ENCODE measurements around the gene TSPAN31.

Gene TSPAN31

GRCh38 chr12:57754411-57755193 lies 9.8 kb downstream of the TSPAN31 start, which contains the start of gene MARCHF9:
Gene MARCHF9, plus strand, starts transcription at chr12:57755103. Its CDS starts 426 bp downstream, at chr12:57755529.
- DNase-seq = peak; percentile 85

DNA sequence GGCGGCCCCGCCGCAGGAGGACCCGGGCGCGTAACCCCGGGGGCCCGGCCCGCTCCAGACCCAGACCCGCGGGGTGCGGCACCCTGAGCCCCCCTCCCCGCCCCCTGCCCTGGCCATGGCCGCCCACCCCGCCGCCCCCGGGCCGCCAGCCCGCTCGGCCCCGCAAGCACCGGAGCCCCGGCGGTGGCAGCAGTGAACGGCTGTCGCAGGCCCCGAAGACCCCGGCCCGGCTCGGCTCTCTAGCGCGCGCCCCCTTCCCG lies 10.3 kb downstream of the TSPAN31 start:
- no peak for DNase-seq

DNA sequence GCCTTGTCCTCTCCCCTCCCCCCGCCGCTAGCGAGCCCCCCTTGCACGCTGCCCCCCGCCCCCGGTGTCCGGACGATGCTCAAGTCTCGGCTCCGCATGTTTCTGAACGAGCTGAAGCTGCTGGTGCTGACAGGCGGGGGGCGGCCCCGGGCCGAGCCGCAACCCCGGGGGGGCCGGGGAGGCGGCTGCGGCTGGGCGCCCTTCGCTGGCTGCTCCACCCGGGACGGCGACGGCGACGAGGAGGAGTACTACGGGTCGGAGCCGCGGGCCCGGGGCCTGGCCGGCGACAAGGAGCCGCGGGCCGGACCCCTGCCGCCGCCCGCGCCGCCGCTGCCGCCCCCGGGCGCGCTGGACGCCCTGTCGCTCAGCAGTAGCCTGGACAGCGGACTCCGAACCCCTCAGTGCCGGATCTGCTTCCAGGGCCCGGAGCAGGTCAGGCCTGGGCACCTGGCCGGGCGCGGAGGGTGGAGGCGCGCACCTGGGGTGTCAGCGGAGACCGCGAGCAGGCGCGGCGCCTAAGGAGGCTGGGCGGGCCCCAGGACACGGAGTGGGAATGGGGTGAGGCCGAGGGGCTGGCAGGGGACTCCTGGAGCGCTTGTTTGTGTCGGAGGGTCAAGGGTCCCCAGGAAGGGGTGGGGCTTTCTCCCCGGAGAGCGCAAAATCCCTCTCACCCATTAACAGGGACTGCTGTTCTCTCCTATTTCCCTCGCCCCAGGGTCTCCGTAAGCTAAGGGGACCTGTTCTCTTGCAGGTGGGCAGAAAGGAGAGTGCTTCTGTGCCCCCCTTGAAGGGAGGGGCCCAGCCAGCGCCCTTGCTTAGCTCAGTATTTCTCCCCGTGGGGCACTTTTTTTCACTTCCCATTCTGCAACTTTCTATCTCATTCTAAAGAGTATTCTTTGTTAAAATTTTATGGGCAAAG lies 10.9 kb downstream of the TSPAN31 start:
- DNase-seq = peak; percentile 21

- peak; percentile 78 for DNase-seq
These were observed 11.8 kb downstream of the TSPAN31 start for GRCh38 chr12:57756406-57757341.

- DNase-seq = no peak
These were observed 12.9 kb downstream of the TSPAN31 start for GRCh38 chr12:57757771-57758170.

GRCh38 chr12:57758552-57759359 lies 13.9 kb downstream of the TSPAN31 start:
- no peak for DNase-seq

GRCh38 chr12:57759360-57759980 lies 14.6 kb downstream of the TSPAN31 start:
- DNase-seq = peak; percentile 54

DNA sequence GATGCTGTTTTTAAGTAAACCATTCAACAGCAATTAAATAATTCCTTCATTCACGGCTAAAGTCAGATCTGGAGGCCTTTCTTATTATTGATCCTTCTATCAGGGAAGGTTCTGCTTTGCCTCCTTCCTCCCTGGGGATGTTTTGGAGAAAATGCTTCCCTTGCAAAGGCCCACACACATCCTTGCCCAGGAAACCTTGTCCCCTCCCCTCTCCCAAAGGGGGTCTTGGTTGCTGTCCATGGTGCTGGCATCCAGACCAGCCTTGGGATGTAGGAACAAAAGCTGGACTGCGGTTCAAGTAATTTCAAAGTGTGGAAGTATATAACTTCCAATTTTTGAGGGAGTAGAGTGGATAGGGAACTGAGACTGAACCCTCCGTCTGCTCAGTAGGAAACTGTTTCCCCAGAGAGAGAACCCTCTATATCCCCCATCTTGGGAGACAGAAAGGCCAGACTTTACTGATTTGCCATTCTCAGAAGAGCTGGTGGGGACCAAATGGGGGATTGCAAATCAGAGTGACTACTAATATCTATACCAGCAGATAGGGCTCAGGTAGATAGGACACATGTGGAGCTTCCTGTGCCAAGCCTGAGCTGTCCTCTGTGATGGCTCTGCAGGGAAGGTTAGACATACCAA lies 15.6 kb downstream of the TSPAN31 start:
- no peak for DNase-seq

- DNase-seq = no peak
These were observed 16.7 kb downstream of the TSPAN31 start for GRCh38 chr12:57761391-57761998.

DNA sequence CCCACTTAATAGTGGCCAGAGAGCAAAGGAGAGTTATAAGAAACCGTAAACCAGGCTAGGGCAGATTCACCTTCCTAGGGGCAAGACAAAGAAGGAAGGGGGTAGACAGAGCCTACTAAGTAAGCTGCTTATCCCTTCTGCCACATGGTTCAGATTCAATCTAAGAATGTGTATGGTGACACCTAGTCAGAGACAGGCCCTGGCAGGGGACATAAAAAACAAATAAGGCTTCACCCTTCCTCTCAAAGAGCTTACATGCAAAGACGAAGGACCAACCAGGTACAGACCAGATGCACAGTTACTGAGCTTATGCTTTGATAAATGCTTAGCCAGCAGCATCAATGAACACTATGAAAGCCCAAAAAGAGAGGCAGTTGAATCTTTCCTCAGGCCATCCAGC lies 17.6 kb downstream of the TSPAN31 start:
- DNase-seq = no peak

DNA sequence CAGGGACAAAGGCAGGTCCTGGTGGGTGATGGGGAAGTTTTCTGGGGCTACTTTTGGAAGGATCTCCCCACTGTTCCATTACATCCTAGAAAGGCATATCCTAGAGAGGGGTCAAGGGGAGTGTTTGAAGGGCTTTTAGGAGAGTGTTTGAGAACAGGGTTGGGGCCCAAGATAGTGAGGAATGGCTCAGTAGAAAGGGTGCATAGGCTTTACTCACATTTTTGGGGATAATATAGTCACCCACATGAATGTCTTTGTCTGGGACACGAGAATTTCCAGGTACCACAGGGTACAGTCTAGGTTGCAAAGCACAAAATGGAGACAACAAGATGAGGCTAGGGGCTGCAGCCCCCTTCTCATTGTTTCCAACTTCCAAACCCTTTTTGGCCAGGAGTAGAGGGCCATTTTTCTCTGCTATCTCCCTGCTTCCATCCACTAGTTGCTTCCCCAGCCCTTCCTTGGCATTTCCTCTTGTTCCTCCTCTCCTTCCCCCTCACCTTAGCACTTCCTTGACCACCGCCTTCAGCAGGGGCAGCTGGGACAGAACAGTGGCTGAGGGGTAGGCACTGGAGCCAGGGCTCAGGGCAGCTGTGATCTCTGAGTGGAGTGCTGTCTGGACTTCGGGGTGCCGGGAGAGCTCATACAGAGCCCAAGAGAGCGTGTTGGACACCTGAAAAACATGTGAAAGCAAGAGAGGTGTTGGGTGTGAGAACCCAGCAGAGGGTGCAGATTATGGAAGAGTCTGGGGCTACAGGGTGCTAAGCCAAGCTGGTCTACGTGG lies 19.2 kb downstream of the TSPAN31 start:
- DNase-seq = no peak

DNA sequence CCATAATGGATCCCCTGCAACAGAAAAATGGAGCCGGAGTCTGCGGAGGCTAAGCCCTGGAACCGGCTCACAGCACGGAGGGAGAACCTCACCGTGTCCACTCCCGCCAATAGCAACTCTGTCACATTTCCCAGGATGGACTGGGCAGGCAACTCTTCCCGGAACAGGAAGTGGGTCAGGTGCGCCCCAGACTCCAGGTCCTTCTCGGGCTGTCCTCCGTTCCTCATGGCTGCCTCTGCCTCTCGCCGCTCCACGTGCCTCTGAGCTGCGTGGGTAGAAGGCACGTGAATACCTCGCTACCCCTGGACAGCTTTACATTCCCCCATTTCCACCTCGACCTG lies 19.8 kb downstream of the TSPAN31 start:
- peak; percentile 48 for DNase-seq

- DNase-seq = peak; percentile 62
These were observed 20.3 kb downstream of the TSPAN31 start for GRCh38 chr12:57765003-57765697.

- no peak for DNase-seq
These were observed 21.0 kb downstream of the TSPAN31 start for GRCh38 chr12:57765698-57766463.

DNA sequence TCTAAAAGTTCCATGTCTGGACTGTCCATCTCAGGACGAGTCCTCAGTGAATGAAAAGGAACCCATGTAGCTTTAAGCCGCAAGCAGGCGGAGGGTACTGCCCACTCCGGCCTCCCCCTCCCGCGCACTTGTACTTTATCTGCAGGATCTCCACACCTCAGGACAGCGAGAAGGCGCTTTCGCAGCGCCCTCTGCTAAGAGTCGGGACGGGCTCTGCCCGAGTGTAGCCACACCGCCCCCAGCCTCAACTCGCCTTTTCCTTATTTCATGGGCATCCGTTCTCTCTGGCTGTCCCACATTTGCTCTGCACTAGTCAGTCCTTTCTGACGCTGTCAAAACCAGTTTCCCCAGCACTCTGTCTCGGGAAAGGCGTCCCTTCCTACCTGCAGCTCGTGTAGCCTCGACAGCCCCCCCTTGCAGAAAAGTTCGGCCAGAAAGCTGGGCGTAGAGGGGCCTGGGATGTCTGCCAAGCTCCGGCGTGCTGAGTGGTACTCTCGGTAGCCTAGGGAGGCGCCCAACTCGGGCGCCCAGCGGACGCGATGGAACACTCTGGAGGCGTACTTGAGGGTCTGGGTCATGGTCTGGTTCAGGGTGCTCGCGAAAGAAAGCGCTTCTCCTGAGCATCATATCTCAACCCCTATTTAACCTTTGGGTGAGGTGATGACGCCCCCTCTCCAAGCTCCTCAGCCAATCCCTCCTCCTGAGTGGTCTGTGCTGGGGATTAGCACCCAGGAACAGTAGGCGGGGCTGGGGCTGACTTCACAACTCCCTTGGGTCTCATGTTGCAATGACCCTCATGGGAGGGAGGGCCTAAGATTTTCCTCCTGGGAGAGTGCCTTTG lies 21.8 kb downstream of the TSPAN31 start, which contains the start of gene CYP27B1:
Gene CYP27B1, minus strand, starts transcription at position 615 of the 841 bp plus-strand sequence. Its CDS starts 37 bp downstream, at position 578.
- DNase-seq = no peak

GRCh38 chr12:57767305-57767698 lies 22.5 kb downstream of the TSPAN31 start:
- DNase-seq = no peak

GRCh38 chr12:57767876-57768275 lies 23.0 kb downstream of the TSPAN31 start:
- DNase-seq = no peak

Data from stimulated activated CD4-positive, alpha-beta T cell treated with anti-CD3 and anti-CD28 coated beads, Interleukin-4, amount 100 ng/mL, for 24 hours (primary cell).